Activated CD4-positive, alpha-beta T cell treated with anti-CD3 and anti-CD28 coated beads, Interleukin-2, amount 50 U/mL, for 1 hour (primary cell): ENCODE measurements around the gene OR4C6.

Source experiments
- DNase-seq: peaks from one replicate; pipeline ENCODE4 v3.0.0-alpha.2; 2020

OR4C6 gene

DNA sequence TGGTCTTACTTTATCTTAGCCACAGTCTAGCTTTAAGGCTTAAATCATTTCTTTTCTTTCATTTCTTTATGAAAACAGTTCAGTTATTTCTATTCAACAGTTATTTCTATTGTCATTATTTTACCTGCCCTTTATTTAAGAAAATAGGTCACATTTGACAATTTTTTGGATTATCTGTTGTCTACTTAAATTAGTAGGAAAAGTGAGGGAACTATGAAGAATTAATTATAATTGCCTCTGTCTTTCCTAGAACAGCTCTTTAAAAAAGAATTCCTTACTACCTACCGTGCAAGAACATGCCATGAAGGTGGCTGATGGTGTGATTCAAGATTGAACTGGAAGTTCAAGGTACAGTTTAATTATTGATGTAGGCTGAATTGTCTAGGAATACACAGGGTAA is at the start of gene OR4C6:
Gene OR4C6 (plus strand): TSS at position 301 of the 400 bp plus-strand sequence. CDS start 2,966 bp downstream, outside the sequence.
- no peak for DNase-seq

DNA sequence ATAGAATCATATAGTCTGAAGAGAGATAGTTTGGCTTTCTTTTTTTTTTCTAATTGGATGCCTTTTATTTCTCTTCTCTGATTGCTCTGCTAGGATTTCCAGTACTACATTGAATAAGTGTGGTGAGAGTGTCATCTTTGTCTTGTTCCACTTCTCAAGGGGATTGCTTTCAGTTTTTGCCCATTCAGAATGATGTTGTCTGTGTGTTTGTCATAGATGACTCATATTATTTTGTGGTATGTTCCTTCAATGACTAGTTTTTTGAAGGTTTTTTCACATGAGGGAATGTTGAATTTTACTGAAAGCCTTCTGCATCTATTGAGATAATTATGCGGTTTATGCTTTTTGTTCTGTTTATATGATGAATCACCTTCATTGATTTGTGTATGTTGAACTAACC is 37.5 kb upstream of the OR4C6 start:
- no peak for DNase-seq

DNA sequence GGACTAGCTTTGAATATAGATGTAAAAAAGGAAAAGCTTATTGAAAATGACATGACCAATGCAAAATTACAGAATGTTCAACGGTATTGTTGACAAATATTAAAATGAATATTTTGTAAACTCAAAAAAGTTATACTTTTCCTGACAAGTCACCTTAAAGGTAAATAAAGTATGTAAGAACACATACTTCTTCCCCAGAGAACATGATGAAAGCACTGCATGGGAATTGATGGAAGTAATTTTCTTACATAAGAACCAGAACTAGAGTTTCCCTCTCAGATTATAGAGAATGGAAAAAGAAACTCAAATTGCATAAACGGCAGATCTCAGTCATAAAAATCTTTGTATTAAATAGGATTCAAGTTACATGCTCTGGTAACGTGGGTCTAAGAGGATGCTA is 27.2 kb upstream of the OR4C6 start, which contains the start of gene OR4P4:
Gene OR4P4 (plus strand): TSS at position 301 of the 400 bp plus-strand sequence.
- no peak for DNase-seq

DNA sequence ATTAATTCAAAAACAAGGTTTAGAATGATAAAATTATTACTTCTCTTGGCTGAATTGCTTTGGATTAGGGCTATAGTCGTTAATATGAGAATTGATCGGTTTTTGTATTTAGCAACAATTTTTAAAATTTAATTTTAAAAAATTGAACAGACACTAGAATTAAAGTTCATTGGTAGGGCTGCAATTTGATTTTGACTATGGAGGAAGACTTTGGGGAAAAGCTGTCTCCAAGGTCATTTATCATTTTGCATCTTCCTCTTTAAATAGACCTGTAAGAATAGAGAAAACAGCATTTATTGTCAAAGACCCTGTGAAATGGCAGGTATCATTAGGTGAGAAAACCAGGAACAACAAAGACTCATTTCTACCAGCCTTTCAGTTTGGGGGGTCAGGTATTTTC is 14.0 kb upstream of the OR4C6 start, which contains the start of gene OR4S2:
Gene OR4S2 (plus strand): TSS at position 301 of the 400 bp plus-strand sequence. CDS start 2,577 bp downstream, outside the sequence.
- no peak for DNase-seq

DNA sequence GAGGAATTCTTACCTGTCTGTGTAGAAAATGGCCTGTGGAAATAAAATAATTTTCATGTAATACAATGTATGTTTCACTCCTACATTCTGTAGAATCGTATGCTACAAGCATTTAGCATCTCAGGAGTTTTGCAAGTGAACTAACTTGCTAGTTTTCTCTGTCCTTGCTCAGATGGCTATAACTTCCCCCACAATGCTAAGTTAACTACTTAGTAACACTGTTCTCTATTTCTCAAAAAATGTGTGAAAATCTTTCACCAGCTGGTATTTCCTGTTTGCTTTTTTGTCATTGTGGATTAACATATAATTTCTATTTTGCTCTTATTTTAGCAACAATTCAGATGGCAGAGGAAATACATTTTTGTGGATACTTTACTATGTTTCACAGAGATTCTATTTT is 9.4 kb upstream of the OR4C6 start:
- DNase-seq = no peak

DNA sequence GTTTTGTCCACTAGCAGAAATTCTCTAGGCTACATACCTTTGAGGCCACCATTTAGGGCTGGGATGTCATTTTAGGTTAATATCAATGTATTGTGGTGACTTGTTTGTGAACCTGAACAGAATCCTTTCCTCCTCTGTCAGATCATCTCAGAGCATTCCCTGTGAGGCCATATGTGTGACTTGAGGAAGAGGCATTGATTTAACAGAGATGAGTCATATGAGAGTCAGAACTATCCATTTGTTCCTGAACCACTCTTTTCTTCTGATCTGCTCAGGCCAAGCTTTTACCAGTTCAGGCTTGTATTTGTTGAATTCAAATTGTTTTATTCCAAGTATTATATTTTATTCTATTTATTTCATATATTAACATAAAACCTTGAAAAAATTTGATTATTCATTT is 6.9 kb upstream of the OR4C6 start:
- DNase-seq = no peak

DNA sequence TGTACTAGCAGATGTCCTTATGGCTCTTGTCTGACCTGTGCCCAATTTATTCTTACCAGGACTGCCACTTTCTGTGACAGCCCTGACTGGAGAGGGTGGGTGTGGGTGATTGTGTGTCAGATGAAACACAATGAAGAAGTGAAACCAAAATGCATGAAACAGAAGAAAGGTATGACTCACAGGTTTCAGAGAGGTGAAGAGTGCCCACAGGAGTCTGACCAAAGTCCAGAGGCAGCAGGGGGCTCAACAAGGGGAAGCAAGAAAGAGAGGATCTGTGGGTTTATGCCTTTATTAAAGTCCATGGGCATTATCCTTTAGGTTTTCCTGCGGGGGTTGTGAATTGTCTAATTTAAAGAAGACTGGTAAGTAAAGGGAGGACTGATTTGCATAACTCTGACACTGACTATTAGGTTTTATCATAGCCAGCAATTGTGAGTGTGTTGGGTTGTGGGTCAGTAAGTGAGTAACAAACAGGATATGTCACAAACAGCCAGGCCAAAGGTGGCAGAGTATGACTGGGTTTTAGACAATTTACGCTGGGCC is 3.9 kb upstream of the OR4C6 start:
- DNase-seq = no peak

DNA sequence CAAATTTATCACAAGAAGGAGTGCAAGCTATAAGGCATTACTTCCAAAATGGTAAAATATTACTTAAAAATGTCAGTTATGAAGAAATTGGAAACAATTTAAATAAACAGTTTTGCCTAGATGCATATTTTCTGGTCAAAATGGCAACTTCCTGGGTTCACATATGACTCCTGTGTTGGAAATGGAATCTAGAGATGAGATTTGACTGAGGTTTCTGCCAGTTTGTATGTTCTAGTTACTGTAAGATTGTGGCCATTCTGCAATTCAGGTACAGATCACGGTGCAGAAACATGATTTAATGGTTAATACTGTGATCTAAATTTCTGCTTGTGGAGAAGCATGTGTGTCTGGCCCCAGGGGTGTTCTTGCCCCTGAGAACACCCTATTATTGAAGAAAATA is 3.4 kb upstream of the OR4C6 start:
- DNase-seq = no peak

DNA sequence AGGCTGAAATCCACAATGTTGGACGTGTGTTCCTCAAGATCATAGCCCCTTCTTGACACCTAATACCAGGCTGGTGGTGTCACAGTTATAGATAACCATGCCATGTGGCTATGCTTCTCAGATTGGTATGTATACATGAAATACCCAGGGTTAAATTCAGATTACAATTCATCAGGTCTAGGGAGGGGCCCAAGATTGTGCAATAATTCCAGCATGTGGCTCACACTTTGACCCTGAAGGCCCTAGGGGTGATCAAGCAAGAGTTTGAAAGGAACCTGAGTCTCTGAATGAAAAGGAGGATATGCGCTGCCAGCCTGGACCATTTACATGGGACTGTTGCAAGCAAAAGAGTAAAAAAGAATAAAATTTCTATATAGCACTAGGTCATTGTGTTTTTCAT is 7.4 kb downstream of the OR4C6 start:
- DNase-seq = no peak

DNA sequence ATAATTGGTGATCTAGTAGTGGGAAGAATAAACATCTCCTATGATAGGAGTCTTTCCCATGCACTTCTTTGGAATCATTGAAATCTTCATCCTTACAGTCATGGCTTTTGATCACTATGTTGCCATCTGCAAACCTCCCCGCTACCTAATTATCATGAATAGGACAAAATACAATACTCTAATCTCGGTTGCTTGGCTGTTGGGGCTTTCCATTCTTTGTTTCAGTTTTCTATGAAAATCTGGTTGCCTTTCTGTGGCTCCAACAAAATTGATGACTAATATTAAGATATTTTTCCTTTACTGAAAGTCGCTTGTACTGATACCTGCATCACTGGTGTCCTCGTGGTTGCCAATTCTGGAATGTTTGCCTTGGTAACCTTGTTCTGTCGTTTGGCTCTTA is 11.9 kb downstream of the OR4C6 start:
- DNase-seq = no peak

DNA sequence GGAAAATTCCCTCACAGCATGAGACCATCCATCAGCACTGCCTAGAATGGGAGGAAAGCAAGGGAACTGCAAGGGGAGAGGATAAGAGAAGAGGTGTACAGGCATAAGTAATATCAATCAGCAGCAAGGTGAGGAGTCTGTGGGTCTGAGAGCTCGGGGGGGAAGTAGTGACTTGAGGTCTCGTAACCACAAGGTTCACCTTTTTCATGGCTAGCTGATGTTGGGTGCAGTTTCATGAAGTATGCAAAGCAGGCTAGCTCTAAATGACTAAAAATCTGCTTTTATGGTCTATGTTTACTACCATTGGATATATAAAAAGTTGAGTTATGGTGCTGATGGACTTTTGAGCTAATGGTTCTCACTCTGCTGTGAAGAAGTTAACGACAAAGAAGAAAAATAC is 35.8 kb downstream of the OR4C6 start:
- DNase-seq = no peak

DNA sequence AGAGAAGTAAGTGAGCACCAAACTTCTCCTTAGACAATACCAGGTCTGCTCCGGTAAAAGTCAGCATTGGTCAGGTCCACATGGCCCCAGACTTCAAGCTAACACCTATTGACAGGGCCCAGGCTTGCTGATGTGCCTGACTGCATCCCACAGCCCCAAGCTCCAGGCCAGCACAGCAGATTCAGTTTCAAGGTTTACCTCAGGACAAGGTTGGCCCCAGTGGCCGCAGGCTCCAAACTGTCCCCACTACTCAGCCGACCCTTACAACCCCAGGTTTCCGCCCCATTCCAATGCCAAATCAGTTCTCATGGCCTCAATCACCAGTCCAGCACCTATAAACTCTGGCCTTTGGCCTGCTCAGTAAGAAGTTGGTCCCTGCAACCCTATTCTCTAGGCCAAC is 39.4 kb downstream of the OR4C6 start:
- DNase-seq = no peak

DNA sequence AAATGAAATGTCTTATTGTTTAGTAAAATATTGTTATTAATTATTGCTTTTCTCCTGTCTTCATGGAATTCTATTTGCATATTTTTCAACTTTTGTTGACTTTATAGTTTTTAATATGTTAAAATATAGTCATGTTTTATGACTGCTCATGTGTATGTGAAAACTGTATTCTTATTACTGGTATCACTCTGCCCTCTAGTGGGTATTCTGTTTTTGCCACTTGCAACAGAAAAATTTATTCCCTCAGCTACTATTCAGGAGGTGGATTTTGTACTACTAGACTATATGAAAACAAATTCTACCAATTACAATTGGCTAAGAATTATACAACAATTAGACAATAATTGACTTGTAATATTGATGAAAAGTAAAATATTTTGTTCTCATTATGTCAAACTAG is 45.0 kb downstream of the OR4C6 start:
- DNase-seq = no peak

DNA sequence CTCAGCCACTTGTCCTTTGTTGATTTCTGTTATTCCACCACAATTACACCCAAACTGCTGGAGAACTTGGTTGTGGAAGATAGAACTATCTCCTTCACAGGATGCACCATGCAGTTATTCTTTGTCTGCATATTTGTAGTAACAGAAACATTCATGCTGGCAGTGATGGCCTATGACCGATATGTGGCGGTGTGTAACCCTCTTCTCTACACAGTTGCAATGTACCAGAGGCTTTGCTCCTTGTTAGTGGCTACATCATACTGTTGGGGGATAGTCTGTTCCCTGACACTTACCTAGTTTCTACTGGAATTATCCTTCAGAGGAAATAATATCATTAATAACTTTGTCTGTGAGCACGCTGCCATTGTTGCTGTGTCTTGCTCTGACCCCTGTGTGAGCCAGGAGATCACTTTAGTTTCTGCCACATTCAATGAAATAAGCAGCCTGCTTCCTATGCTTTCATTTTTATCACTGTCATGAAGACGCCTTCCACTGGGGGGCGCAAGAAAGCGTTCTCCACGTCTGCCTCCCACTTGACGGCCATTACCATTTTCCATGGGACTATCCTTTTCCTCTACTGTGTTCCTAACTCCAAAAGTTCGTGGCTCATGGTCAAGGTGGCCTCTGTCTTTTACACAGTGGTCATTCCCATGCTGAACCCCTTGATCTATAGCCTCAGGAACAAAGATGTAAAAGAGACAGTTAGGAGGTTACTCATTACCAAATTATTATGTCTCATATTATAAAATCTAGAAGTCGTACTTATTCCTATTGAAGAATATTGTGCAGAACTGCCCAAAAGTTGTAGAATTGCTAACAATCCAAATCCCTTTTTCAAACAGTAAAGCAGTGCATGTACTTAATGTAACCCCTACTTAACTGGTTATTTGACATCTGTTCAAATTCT is 53.2 kb downstream of the OR4C6 start:
- DNase-seq = no peak
